ENCODE data around the gene CELSR1.

DNA sequence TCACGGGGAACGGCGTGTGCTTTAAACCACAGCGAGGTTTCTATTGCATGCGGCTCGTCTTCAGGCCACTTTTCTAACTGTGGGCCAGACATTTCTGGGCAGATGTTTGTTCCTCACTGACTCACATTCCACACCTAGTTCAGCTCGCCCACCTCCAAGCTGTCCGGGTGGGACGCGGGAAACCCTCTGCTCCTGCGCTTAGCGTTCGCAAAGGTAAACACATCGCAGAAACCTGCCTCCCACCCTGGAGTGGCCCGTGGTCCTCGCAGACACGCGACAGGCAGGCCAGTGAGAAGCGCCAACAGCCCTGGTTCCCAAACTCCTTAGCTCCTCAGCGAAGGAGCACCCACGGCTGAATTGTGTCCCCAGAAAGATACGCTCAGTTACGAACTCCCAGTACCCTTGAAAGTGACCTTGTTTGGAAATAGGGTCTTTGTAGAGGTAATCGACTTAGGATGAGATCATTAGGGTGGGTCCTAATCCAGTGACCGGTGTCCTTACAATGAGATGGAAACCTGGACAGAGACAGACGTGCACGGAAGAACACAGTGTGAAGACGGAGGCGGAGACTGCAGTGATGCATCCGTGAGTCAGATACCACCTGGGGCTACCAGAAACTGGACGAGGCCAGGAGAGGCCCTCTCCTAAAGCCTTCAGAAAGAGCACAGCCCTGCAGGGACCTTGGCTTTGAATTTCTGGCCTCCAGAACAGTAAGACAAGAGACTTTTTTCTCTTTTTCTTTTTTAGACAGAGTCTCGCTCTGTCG, 82.7 kb downstream of the CELSR1 start:
- TF ChIP-seq CTCF (IDR thresholded peaks at IDR 0.05) (no peak), POLR2AphosphoS5 (IDR thresholded peaks at IDR 0.05) (no peak)
